Measurements from ENCODE around the gene HMGN3. TPM values are rescaled to one million over a fixed set of nuclear protein-coding genes. Genes with fewer than 3 reads are reported as not detected.

HMGN3 gene
- total RNA-seq, 1 experiment from 2014 or later = 183 TPM

GRCh38 chr6:79189760-79190350 lies 44.6 kb downstream of the HMGN3 start:
- H3K4me1 Mint-ChIP-seq = peaks cover 8 to 11% of the 10 kb centered on the region in 2 experiments
- peaks cover 16 to 21% (median 20%) of the 10 kb centered on the region in 3 experiments for H3K36me3 Mint-ChIP-seq (ENCODE audit: insufficient read depth in 1 of 3, low read depth in 3 of 3)
- Histone ChIP-seq H2BK120ac (ENCODE audit: low read depth, low read length, poor library complexity, severe bottlenecking) (no peak overlapping the region), H2BK15ac (ENCODE audit: low read depth, low read length) (no peak overlapping the region), H3K14ac (ENCODE audit: insufficient read depth, low read length) (no peak overlapping the region), H3K9ac (ENCODE audit: extremely low read depth, insufficient read length, low read length) (no peak overlapping the region), H3K4me1 (ENCODE audit: insufficient read depth, low read length) (no peaks in the 10 kb centered on the region), H3K56ac (ENCODE audit: insufficient read length, low read depth, low read length) (no peak overlapping the region), H3T11ph (ENCODE audit: low read length) (no peak overlapping the region), H2BK12ac (ENCODE audit: insufficient read length, low read depth, low read length) (no peak overlapping the region), H2AK5ac (ENCODE audit: insufficient read length, low read length) (no peak overlapping the region), H3K4ac (ENCODE audit: low read depth, low read length) (no peak overlapping the region), H2BK20ac (ENCODE audit: low read depth, low read length, poor library complexity, severe bottlenecking) (no peak overlapping the region), H3K4me2 (ENCODE audit: insufficient read depth, insufficient read length, low read length) (no peak overlapping the region), H4K20me1 (ENCODE audit: control insufficient read depth, insufficient read depth, insufficient read length) (no peaks in the 10 kb centered on the region), H4K8ac (replicated peaks; ENCODE audit: insufficient read length, low read depth, low read length) (no peak overlapping the region), H3K23me2 (ENCODE audit: insufficient read length, low read depth, low read length, poor library complexity, severe bottlenecking) (no peaks in the 10 kb centered on the region), H3K79me1 (ENCODE audit: insufficient read depth, low read depth, low read length, poor library complexity, severe bottlenecking) (no peaks in the 10 kb centered on the region), H3K18ac (ENCODE audit: insufficient read length, low read depth, low read length) (no peak overlapping the region), H3K27ac (ENCODE audit: insufficient read length, low read depth, low read length) (no peak overlapping the region), H4K91ac (ENCODE audit: insufficient read length, low read depth, low read length) (no peak overlapping the region), H3K27me3 (ENCODE audit: insufficient read depth, low read length) (no peaks in the 10 kb centered on the region), H4K5ac (ENCODE audit: insufficient read length, low read depth, low read length) (no peak overlapping the region), H3K79me2 (ENCODE audit: insufficient read depth, low read length) (no peaks in the 10 kb centered on the region), H2BK5ac (ENCODE audit: insufficient read length, low read length) (no peak overlapping the region), H2AFZ (ENCODE audit: low read length) (no peak overlapping the region), H3K23ac (ENCODE audit: insufficient read length, low read depth, low read length) (no peak overlapping the region), H3K9me3 (ENCODE audit: control insufficient read depth, low read depth, low read length) (peaks cover 18% of the 10 kb centered on the region)
- no peak overlapping the region for H3K4me3 Mint-ChIP-seq
- no peak for TF ChIP-seq CTCF (conservative IDR thresholded peaks at IDR 0.05)
- WGBS (ENCODE audit: extremely low coverage, insufficient read length, low lambda C conversion rate) = no CpG with 5 or more reads among the region's 2 CpGs
- DNase-seq = no peak
- H3K27ac Mint-ChIP-seq = no peak overlapping the region
- H3K9me3 Mint-ChIP-seq = peaks cover 15 to 16% of the 10 kb centered on the region in 2 experiments
- H3K27me3 Mint-ChIP-seq (ENCODE audit: low read depth) = no peaks in the 10 kb centered on the region; the same call in 1 of the 2 replicates

Measured in H9 (cell line).